Measurements from ENCODE around the gene NECTIN2.
"Not testable (repeated sequence)": the region's sequence is repeated elsewhere in the genome, so short reads cannot be mapped to it uniquely, and the experiment has no call there.

The NECTIN2 gene

DNA sequence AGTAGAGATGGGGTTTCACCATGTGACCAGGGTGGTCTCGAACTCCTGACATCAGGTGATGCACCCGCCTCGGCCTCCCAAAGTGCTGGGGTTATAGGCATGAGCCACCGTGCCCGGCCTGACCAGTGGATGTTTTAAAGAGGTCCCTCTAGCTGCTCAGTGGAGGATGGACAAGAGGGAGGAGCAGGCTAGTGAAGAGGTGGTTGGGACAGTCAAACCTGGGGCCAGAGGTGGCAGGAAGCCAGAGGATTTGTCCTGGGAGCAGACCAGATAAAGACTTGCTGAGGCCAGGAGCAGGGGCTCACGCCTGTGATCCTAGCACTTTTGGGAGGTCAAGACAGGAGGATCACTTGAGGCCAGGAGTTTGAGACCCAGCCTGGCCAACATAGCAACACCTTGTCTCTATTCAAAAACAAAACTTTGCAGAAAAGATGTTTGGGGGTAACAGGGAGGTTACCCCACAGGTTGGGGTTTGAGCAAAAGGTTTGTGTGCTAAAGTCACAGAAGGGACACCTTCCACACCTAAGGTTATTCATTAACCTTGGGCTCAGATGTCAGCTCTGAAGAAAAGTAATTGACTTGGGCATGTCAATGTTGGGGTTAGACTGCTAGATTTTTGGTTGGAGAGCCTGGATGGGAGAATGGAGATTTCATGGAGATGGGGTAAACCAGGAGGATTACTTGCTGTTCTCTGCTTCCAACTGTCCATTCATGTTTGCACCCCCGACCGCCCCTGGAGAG, 28.2 kb upstream of the NECTIN2 start:
- DNase-seq: no peak

DNA sequence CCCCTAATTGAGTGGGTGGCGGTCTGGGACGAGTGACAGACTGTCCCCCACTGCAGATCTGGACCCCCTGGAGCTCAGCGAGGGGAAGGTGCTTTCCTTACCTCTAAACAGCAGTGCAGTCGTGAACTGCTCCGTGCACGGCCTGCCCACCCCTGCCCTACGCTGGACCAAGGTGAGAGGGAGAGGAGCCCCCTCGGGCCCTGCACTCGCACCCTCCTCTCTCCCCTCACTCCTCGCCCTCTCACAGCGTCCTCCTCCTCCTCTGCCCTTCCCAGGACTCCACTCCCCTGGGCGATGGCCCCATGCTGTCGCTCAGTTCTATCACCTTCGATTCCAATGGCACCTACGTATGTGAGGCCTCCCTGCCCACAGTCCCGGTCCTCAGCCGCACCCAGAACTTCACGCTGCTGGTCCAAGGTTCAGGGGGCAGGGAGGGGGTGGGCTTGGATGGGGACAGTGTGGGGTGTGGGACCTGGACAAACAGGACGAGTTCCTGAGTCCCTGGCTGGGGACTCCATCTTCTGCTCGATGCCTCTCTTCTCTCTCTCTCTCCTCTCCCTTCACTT, 27.5 kb upstream of the NECTIN2 start:
- no peak for DNase-seq

DNA sequence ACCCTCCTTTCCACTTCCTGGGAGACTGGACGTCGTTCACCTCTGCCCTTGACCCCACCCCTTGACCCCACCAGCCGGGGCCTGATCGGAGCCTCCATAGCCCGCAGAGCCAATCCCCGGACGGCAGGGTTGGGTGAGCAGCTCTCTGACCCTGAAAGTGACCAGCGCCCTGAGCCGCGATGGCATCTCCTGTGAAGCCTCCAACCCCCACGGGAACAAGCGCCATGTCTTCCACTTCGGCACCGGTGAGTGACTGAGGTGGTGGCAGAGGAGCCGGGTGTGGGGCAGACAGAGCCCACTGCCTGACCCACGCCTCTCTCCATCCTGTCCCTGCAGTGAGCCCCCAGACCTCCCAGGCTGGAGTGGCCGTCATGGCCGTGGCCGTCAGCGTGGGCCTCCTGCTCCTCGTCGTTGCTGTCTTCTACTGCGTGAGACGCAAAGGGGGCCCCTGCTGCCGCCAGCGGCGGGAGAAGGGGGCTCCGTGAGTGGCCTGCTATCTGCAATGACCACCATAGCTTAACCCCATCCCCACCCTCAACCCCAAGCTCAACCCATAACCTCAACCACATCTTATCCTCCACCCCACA, 26.8 kb upstream of the NECTIN2 start:
- DNase-seq: no peak

DNA sequence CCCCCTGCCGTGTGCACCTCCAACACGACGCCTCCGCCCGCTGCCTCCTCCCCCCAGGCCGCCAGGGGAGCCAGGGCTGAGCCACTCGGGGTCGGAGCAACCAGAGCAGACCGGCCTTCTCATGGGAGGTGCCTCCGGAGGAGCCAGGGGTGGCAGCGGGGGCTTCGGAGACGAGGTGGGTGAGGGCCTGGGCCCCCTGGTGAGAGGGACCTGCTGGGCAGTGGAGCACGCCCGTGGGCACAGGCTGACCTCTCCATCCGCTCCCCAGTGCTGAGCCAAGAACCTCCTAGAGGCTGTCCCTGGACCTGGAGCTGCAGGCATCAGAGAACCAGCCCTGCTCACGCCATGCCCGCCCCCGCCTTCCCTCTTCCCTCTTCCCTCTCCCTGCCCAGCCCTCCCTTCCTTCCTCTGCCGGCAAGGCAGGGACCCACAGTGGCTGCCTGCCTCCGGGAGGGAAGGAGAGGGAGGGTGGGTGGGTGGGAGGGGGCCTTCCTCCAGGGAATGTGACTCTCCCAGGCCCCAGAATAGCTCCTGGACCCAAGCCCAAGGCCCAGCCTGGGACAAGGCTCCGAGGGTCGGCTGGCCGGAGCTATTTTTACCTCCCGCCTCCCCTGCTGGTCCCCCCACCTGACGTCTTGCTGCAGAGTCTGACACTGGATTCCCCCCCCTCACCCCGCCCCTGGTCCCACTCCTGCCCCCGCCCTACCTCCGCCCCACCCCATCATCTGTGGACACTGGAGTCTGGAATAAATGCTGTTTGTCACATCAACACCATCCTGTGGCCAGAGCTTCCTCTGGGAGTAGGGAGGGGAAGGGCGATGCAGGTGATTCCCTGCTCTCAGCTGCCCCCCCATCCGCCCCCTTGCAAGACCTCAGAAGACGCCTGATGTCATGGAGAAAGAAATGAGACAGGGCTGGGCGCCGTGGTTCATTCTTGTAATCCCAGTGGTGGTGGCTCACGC, 25.2 kb upstream of the NECTIN2 start:
- DNase-seq: no peak

DNA sequence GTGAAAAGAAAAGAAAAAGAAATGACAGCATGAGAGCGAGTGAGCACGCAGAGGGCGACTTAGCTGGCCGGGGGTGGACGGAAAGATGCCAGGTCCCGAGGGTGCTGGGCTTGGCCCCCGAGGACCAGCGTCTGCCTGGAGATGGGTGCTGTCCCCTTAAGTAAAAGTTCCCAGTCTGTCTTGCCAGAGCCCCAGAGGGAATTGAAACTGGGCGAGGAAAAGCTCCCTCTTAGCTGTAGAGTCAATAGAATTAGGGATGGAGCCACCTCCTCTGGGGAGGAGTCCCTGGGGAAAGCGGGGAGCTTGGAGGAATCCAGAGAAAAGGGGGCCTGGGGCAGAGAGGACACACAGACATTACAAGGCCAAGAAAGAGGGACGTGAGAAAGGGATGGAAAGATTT, 23.9 kb upstream of the NECTIN2 start:
- DNase-seq: no peak

DNA sequence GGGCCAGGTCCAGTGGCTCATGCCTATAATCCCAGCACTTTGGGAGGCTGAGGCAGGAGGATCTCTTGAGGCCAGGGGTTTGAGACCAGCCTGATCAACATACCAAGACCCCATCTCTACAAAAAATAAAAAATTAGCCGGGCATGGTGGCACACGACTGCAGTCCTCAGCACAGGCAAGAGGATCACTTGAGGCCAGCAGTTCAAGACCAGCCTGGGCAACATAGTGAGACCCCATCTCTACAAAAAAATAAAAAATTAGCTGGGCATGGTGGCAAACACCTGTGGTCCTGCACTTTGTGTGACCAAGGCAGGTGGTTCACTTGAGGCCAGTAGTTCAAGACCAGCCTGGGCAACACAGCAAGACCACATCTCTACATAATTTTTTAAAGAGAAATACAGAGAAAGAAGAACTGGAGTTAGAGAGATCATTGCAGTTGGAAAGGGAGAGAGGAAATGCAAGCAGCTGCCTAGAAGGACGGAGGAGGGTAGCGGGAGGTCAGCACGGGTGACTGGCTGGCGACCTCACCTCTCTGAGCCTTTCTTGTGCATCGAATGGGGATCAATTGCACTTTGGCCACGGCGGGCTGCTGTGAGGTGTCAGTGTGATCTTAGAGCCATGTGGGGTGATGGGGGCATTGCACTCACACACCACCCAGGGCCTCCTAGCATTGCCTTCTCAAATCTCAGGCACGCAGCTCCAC, 23.3 kb upstream of the NECTIN2 start:
- no peak for DNase-seq

DNA sequence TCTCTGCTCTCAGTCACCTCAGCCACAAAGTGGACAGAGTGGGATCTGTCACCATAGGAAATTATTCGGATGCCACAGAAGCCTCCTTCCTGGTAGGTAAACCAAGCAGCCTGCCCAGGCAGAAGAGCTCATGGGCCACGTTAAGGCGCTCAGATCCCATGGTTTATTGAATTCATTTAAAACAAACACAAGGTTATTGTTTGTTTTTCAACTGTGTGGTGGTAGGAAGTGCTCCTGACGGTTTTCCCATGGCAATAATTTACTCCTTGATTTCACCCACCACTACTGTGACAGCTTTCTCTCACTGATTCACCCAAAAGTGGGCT, 22.8 kb upstream of the NECTIN2 start:
- DNase-seq: no peak

DNA sequence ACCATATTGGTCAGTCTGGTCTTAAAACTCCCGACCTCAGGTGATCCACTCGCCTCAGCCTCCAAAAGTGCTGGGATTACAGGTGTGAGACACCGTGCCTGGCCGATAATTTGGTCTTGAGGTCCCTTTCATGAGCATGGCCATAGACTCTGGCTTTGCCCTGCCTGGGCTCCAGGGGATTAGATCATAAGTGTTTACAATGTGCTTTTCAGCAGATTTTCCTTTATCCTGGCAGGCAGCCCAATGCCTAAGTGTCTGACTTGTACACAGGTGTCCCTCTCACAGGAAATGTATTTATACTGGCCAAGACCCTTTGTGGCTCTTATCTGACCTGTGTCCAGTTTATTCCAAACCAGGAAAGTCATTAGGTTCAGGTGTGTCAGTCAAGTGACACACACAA, 21.3 kb upstream of the NECTIN2 start:
- DNase-seq: no peak

DNA sequence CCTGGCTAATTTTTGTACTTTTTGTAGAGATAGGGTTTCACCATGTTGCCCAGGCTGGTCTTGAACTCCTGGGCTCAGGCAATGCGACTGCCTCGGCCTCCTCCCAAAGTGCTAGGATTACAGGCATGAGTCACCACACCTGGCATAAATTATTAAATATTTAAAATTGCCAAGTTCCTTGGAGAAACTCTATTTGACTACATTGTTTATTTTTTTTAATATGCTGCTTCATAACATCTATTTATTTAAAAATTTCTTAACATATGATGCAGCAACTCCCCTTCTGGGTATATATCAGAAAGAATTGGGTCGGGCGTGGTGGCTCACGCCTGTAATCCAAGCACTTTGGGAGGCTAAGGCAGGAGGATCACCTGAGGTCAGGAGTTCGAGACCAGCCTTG, 13.2 kb upstream of the NECTIN2 start:
- DNase-seq: not testable (repeated sequence)

DNA sequence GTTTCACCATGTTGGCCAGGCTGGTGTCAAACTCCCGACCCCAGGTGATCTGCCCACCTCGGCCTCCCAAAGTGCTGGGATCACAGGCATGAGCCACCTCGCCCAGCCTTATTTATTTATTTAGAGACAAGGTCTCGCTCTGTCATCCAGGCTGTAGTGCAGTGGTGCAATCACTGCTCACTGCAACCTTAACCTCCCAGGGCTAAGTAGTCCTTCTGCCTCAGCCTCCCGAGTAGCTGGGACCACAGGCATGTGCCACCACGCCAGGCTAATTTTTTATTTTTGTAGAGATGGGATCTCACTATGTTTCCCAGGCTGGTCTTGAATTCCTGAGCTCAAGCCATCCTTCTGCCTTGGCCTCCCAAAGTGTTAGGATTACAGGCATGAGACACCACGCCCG, 11.7 kb upstream of the NECTIN2 start:
- DNase-seq: not testable (repeated sequence)

DNA sequence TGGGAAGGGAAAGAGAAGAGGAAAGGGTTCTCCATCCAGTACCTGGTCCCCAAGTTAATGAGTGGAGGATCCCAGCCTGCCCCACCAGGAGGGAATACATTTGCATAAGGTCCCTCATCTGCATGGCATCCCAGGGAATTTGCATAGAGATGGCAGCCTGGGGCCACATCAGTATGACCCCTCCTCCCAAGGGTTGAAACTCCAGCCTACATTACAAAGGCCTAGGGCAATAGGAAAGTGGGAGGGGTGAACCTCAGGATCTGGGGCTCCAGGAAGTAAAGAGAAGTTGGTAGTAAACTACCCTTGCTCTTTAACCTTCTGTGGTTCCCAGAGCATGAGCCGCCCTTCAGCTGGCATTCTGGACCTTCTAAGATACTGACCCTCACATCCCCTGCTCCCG, 6.8 kb upstream of the NECTIN2 start:
- DNase-seq: no peak

DNA sequence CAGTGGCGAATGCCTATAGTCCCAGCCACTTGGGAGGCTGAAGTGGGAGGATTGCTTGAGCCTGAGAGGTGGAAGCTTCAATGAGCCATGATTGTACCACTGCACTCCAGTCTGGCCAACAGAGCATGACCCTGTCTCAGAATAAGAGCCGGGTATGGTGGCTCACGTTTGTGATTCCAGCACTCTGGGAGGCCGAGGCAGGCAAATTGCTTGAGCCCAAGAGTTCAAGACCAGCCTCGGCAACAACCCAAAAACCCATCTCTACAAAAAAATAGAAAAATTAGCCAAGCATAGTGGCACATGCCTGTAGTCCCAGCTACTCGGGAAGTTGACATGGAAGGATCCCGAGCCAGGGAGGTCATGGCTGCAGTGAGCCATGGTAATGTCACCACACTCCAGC, 5.3 kb upstream of the NECTIN2 start:
- no peak for DNase-seq

DNA sequence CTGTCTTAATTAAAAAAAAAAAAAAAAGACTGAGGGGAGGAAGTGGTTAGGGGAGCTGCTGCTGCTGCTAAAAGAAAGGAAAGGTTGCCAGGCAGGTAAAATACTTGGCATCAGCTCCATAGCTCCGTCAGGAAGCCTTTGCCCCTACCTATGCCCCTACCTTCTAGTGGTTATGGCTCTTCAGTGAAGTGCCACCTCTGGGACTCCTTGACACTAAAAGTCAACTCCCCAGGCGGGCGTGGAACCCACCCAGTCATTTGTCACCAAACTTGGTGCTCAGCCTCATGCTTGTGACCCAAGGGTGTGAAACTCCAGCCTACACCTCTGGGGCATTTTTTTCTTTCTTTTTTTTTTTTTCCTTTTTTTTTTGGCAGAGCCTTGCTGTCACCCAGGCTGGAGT, 4.9 kb upstream of the NECTIN2 start:
- DNase-seq: no peak

DNA sequence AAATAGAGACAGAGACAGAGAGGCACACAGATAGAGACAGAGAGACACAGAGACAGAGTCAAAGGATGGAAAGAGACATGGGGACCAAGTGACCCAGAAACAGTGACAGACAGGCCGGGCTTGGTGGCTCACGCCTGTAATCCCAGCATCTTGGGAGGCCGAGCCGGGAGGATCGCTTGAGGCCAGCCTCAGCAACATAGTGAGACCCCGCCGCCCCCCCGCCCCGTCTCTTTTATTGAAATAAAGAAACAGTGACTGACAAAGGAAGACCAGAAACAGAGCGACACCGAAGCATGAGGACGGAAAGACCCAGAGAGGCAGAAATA, 848 bp upstream of the NECTIN2 start:
- no peak for DNase-seq

DNA sequence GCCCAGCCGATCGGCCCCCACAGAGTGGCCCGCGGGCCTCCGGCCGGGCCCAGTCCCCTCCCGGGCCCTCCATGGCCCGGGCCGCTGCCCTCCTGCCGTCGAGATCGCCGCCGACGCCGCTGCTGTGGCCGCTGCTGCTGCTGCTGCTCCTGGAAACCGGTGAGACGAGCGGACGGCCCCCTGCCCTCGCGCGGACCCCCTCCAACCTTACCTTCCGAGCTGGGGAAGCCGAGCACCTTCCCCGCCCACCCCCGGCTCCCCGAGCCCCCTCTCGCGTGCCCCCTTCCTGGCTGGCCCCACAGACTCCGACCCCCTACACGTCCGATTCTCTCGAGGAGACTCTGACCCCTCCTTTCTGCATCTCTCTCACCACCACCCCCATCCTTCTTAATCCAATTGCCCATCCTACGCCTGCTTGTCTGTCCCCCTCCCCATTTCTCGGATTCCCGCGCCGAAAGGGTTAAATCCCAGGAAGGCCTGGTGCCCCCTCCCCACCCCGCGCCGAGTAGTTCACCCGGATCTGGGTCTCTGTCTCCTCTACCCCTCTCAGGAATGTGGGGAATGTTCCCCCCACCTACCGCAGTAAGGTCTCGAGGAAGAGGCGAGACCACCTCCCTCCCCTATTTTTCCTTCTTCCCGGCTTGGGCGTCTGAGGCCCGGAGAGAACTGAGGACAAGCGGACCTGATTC, 502 bp downstream of the NECTIN2 start:
- no peak for DNase-seq

DNA sequence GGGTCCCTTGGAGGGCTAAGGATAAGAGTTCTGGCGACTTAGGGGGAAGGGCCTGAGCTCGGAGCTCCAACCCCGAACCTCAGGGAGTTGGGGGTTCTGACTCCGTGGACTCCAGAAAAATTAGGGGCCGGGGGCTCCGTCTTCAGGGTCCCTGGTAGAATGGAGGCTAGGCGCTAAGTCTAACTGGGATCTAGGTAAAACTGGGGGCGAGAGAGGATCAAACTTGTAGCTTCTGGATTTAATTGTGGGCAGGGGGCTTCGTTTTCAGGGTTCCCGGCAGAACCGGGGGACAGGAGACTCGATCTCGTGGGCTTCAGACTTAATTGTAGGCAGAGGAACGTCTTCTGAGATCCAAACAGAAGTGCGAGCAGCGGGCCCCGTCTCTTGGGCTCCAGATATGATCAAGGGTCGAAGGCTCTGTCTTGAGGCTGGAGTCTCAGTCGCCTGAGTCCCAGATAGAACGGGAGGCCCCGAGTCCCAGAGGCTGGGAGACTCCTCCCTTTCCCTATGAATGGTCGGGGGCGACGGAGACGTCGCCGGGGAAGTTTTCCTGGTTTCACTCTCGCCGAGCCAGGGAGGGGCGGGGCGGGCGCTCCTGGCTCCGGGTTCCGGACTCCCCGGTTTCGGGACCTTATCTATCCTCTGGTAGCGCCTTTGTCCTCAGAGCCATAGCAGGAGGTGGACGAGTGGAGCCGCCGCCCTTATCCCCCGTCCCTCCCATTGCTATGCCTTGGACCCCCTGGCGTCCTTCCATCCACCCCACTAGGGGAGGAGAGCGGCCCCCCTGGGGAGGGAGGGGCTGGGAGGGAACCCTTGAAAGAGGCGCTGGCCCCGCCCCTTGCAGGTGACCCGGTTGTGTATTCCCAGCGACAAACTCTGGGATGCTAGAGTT, 1.3 kb downstream of the NECTIN2 start:
- no peak for DNase-seq

DNA sequence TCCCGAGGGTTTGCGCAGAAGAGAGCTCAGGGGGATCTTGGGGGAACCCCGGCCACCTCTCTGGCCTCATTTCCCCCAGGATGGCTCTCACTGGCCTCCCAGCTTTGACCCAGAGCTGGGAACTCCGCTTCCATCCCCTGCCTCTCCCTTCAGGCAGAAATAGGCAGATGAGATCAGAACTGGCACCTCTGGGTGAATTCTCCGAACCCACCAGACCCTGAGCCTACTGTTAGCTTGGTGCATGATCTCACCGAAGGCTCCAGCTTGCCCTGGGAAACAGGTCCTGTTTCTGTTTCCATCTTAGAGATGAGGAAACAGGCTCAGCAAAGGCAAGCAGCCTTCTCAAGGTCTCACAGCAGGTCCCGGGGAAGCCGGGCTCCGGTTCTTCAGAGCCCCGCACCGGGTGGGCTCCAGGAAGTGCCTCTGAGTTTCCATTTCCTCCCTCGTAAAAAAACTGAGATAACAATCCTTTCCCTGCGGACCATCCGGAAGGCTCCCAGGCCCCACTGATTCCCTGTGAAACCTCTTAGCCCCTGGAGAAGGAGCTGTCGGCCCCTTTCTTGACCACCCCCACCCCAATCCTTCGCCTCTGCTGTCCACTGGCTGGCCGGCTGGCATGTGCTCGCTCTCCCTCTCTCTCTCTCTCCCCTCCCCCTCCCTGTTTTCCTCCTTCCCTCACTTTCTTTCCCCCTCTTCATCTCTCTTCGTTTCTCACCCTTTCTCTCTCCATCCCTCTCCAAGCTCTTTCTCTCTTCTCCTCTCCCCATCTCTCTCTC, 2.1 kb downstream of the NECTIN2 start:
- no peak for DNase-seq

DNA sequence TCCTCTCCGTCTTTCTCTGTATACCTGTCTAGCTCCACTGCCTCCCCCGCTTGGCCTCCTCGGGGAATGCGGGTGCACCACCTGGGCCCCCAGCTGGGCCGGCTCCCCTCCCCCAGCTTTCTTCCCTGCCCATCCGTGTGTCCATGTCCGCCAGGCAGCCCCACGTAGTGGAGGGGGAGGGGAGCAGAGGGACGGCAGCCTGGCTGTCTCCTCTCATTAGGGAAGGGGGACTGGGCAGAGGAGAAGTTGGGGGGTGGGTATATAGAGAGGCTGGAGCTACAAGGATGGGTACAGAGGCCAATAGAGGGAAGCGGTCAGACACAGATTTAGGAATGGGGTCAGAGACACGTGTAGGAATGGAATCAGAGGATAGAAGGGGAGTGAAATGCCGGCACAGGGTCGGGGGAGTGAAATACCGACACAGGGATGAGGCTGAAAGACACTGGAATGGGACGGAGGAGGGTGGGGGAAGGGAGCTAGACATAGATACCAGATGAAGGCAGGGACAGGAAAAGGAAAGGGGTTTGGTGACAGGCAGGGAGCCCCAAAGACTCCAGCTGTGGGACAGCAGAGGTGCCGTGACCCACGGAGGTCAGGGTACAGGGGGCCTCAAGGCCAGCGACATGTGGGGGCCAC, 2.8 kb downstream of the NECTIN2 start:
- no peak for DNase-seq

DNA sequence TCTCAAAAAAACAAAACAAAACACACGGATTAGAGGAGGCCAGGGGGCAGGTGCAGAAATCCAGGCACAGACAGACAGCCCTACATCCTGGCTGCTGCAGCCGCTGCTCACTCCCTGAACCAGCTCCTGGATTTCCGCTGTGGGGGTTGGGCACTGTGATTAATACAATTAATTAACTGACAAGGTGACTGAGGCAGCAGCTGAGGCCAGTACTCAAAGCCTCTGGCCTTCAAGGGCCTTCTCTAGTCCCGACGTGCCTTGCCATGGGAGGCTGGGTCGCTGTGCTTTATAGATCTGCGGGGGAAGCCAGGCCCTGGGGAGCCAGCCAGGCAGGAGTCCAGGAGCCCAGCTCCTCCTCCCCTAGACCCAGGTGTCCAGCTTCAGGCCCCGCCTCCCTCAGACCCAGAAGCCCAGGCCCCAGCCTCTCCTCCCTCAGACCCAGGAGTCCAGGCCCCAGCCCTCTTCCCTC, 4.6 kb downstream of the NECTIN2 start:
- DNase-seq: no peak

DNA sequence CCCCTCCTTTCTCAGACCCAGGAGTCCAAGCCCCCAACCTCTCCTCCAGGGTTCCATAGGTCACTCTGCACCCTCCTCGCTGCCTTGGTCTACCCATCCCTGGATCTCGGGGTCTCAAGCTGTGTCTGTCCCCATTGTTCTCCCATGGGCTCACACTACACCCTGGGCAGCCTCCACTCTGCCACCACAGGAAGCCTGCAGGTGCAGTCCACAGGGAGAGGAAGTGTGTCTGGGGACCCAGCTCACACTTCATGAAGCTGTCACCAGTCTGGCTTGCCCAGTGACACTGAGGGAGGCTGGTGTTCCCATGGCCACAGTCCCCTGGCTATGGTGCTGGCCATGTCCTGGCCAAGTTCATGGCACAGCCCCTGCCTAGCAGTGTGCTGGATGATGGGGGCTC, 5.3 kb downstream of the NECTIN2 start:
- no peak for DNase-seq
